HuH-7 (cell line): ENCODE measurements around the gene CCDC57.
A peak's percentile ranks its signal among the peaks of the same experiment; 100 is the strongest.
"Not testable (repeated sequence)": the region's sequence is repeated elsewhere in the genome, so short reads cannot be mapped to it uniquely, and the experiment has no call there.

ENCODE experiments used
- DNase-seq: peaks from one replicate; pipeline ENCODE4 v3.0.0; 2011; ENCODE audit warnings: low spot score

CCDC57 gene

DNA sequence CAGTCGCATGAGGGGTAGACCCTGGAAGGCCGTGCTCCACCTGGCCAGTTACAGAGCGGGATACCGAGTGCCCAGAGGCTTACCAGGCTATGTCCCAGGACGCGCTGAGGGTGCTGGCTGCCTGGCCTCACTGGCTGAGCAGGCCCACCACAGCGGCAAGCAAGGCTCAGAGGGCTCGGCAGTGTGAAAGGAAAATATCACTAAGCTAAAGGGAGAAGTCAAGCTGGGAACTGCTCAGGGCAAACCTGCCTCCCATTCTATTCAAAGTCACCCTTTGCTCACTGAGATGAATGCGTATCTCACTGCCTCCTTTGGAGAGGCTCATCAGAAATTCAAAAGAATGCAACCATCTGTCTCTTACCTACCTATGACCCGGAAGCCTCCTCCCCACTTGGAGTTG lies 37.4 kb downstream of the CCDC57 start:
- no peak for DNase-seq

DNA sequence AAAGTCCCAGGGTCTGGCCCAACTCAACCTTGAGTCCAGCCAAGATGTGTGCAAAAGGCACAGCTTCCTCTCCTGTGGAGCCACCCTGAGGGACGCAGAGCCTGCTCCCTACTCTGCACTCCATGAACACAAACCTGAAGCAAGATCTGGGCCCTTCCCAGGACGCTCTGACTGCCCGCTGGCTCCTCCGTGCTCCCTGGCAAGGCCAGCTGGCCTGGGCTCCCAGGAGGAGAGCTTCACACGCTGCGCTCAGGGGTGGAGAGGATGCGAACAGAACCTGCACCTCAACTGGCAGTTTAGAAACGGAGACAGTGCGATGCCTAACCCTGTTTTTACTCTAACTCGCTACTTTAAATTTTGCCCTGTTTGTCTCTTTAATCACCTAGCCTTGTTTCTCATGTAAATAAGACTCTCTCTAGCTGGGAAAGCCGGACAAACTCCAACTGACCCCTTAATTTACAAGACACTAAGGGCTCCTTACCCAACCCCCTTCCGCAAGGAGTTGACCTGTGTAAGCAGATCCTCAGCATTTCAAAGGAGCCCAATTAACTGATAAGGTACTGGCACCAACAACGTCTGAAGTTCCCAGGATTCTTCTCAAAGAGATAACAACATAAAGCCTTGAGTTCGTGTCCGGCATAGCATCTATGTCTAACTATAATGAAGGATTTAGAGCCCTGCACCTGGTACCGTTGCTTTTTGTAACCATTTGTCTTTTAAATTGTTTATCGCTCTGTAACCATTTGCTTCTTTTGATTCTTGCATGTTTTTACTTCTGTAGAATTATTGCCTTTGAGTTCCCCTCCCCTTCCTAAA lies 38.4 kb downstream of the CCDC57 start:
- not testable (repeated sequence) for DNase-seq

DNA sequence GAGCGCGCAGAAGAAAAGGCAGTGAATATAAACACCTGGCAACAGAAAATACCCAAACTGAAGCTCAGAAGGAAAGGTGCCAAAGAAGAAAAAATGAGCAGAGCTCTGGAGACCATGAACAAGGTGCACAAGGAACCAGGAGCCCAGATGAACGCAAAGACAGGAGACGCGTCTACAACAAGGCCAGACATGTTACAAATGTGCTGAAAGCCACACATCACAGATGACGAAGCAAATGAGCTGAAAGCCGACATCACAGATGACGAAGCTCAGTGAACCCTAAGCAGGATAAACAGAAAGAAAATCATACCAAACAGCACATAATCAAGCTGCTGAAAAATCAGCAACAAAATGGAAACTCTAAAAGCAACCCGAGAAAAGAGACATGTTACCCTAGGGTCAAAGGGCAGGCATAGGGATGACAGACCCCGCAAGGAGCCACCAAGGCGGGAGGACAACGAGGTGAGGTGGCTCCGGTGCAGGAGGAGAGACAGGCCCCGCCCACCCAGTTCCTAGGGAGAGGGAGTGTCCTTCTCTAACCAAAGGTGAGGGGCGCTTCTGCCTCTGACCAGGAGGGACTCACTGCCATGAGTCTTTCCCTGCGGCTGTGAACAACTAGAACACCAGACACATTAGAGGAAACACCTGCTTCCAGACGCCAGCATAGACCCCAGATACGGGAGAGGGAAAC lies 39.1 kb downstream of the CCDC57 start:
- no peak for DNase-seq

DNA sequence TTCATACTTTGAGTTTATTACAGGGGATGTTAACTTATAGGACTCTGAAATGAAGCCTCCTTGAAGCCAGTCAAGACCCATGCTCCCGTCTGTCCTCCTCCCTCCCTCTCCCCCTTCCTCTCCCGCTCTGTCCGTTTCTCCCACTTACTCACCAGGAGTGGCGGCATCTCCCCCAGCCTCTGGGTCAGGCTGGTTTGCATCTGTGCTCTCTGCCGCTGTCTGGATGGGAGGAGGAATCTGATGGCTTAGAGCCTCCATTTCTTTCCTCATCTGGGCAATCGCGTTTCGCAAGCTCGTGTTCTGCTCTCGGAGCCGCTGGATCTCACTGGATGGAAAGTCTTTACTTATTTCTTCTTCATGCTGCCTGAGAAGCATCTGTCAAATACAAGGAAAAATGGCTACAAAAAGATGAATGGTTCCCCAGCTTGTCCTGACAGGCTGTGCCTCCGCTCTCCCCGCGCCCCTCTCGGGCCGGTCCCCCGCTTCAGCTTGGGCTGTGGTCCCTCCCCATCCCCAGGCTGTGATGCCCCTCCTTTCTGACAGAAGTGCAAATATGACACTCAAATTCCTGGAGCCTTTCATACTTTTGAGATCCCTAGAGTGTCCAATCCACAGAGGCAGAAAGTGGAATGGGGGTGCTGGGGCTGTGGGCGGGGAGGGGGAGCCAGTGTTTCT lies 40.0 kb downstream of the CCDC57 start:
- no peak for DNase-seq

DNA sequence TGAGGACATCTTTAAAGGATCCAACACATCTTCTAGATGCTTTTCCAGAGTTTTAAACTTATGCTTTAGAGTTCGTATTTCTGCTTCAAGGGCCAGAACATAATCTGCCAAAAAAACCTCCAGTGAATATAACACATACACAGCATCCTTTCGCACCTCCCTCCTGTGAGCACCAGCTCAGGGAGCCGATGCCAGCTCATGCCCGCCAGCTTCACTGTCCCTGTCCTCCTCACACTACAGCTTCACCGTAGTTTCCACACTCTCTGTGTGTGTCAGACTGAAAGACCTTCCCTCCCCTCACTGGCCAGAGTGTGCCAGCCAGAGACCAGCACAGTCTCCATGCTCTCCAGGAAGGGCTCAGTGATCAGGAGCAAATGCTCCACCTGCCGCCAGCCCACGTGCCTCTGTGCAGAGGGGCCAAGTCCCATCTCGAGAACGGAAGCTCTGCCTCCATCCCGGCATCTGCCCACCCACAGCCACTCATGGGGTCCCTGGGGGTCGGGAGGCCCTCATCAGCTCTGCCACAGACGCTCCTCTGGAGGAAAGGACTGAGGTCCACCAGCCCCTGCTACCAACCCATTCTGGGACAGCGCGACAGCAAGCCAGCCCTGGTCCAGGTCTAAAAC lies 40.8 kb downstream of the CCDC57 start:
- no peak for DNase-seq

- no peak for DNase-seq
Observed at GRCh38 chr17:82170412-82170961, 42.2 kb downstream of the CCDC57 start.

DNA sequence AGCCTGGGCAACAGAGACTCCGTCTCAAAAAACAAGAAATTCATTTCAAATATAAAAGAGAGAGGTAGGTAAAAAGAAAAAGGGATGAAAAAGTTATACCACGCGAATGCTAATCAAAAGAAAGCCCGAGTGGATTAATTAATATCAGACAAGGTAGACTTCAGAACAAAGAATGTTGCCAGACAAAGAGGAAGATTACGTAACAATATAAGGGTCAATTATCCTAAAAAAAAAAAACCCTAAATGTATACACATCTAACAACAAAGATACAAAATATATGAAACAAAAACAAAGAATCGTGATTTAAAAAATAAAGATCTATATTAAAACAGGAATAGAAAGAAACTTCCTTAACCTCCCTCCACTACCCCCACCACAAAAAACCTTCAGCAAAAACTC lies 44.1 kb downstream of the CCDC57 start:
- no peak for DNase-seq

DNA sequence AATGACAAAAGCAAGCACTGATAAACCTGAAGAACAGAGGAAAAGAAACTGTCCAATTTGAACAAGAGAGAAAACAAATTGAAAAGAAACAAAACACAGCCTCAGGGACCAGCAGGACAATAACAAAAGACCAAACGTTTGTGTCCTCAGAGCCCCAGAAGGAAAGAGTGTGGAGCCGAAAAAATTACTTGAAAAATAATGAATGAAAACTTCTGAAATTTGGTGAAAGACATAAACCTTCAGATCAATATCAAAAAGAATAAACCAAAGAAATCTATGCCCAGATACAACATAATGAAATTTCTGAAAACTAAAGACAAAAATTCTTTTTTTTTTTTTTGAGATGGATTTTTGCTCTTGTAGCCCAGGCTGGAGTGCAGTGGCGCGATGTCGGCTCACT lies 45.6 kb downstream of the CCDC57 start:
- no peak for DNase-seq

GRCh38 chr17:82164853-82165252 lies 47.8 kb downstream of the CCDC57 start:
- no peak for DNase-seq

- DNase-seq: no peak
Observed at GRCh38 chr17:82161216-82161615, 51.4 kb downstream of the CCDC57 start.

DNA sequence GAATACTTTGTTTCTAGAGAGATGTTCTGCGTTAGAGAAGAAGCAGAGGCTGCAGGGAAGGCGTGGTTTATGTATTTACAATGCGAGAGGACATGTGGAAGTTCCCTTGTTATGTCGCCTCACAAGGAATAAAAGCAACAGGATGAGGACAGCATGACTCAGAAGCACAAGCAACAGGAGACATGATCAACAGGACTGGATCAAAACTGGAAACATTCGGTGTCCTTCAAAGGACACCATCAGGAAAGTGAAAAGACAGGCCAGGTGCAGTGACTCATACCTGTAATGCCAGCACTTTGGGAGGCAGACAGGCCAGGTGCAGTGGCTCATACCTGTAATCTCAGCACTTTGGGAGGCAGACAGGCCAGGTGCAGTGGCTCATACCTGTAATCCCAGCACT lies 52.6 kb downstream of the CCDC57 start:
- no peak for DNase-seq

GRCh38 chr17:82158825-82159224 lies 53.8 kb downstream of the CCDC57 start:
- no peak for DNase-seq

DNA sequence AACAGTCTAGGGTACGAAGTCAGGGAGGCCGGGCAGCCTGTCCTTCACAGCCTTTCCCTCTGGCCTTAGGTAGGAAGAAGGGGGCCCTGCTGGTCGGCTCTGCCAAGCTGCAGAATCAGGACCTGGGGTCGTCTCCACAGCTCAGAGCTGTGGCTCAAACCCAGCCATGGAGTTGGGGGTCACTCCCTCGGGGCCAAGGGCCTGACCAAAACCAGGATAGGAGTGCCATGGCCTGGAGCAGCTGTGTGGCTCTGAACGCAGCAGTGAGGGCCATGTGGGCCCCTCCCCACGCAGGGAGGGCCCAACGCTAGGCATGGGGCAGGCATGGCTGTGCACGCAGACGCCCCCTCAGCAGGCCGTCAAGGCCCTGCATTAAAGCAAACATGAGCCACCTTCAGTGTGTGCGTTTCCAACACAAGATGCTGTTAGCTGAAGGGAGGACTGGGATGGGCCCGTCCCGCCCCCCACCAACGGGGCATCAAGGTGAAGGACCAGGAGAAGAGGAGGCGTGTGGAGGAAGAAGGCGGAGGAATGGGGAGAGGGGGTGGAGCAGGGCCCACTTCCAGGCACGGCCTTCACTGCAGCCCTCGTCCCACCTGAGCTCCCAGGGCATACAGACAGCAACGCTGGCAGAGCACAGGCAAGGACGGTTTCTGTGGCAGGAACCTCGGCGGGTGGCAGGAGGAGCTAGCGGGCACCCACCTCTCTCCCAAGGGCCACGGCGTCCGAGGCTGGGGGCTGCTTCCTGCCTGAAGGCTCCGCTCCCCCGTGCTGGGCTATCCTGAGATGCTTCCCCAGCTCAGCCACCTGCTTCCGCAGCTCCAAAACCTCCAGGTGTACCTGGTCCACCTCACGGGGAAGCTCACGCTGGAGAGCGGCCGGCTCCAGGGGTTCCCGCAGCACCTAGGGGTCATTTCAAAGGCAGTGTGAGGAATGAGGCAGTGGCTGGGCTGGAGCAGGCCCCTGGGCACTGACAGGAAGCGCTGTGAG lies 55.3 kb downstream of the CCDC57 start:
- DNase-seq: no peak

GRCh38 chr17:82156284-82156925 lies 56.2 kb downstream of the CCDC57 start:
- DNase-seq: no peak

DNA sequence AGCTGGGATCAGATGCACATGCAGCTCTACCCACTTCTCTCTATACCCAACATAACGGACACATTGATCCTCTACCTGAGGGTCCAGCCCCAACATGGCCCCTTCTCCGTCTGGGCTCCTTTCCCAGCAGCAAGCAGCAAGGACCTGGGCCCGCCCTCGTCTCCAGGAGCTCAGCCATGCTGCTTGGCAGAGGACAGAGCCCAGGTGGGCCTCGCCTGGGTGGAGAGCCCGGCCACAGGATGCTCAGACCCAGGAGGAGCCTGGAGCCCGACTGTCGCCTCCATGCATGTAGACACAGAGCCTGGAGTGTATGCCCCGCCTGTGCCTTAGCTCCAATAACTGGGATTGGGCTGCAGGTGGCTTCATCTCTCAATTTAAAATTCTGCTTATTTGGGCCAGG lies 57.0 kb downstream of the CCDC57 start:
- DNase-seq: no peak

GRCh38 chr17:82154881-82155331 lies 57.7 kb downstream of the CCDC57 start:
- DNase-seq: no peak

DNA sequence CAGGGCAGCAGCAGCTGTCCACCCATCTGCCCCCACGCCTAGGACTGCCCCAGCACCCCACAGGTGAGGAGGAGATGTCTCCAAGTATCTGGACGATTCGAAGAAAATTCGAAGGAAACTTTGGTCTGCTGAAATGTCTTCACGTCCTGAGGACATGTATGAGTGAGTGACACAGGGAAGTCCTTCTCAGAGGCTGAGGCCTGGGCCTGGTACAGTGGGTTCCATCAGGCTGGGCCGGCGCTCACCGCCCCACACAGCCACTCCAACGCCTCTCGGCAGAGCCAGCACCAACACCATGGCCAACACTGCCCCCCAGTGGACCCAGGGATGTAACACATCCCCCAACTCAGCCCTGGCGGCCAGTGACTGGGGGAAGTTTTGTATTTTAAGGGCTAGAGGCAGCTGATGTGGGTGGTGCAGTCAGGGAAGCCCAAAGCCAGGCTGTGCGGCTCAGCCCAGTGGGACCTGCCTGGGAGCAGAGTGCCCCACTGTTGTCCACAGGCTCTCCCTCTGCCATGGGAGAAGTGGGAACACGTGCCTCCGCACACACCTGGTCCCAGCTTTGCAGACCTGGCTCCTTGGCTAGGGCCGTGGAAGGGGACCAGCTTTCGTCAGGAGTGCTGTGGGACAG lies 58.8 kb downstream of the CCDC57 start:
- peak; percentile 98 for DNase-seq

DNA sequence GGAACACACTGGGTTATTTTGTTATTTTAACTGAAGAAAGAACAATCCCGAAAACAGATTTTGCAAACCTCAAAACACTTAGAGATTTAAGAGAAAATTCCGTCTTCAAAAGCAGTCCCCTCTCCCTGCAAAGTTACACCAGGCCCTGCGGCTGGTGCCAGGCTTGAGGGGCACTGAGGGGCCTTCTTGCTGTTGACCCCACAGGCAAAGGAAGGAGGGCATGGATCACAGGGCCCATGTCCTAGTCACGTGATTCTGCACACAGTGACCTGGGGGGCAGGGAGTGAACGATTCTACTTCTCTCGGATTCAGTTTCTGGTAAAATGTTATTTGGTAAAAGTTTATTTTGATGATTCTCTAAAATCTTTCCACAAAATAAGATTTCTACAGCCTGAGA lies 59.3 kb downstream of the CCDC57 start:
- no peak for DNase-seq

- no peak for DNase-seq
Observed at GRCh38 chr17:82152556-82153294, 59.9 kb downstream of the CCDC57 start.
